NCI-H460 (cell line): ENCODE results near the gene HPCA. TPM values are rescaled to one million over a fixed set of nuclear protein-coding genes. Genes with fewer than 3 reads are reported as not detected.
"Not testable (repeated sequence)": the region's sequence is repeated elsewhere in the genome, so short reads cannot be mapped to it uniquely, and the experiment has no call there.

Experiments used
- DNase-seq: peaks from one replicate; pipeline ENCODE4 v3.0.0-alpha.2; 2016; ENCODE audit warnings: low read depth; ENCODE audit errors: extremely low read depth
- total RNA-seq: library from RNA; depleted of rRNA; stranded (reverse); fragments of >200 nt; shearing (Covaris generic); gene quantifications from 2 replicates; pipeline ENCODE4 v1.2.3, GENCODE V29; 2014

Gene HPCA
- total RNA-seq, 1 experiment from 2014 or later: not detected

- DNase-seq: no peak
These were observed 14.9 kb downstream of the HPCA start, which contains the start of gene TMEM54 for GRCh38 chr1:32900956-32901822. TMEM54 (minus strand) TSS chr1:32901389; CDS start chr1:32901238, 151 bp downstream.

- no peak for DNase-seq
These were observed 15.7 kb downstream of the HPCA start for GRCh38 chr1:32901823-32902534.

- no peak for DNase-seq
These were observed 16.2 kb downstream of the HPCA start for GRCh38 chr1:32902535-32902920.

GRCh38 chr1:32903991-32904785 lies 17.9 kb downstream of the HPCA start:
- DNase-seq: no peak

- no peak for DNase-seq
These were observed 18.5 kb downstream of the HPCA start for GRCh38 chr1:32904797-32905196.

GRCh38 chr1:32905588-32905987 lies 19.3 kb downstream of the HPCA start:
- not testable (repeated sequence) for DNase-seq

GRCh38 chr1:32906654-32907053 lies 20.4 kb downstream of the HPCA start:
- no peak for DNase-seq

GRCh38 chr1:32907435-32907834 lies 21.1 kb downstream of the HPCA start:
- no peak for DNase-seq

- DNase-seq: no peak
These were observed 24.0 kb downstream of the HPCA start for GRCh38 chr1:32910319-32910718.

- no peak for DNase-seq
These were observed 29.7 kb downstream of the HPCA start for GRCh38 chr1:32915766-32916706.

- no peak for DNase-seq
These were observed 31.2 kb downstream of the HPCA start for GRCh38 chr1:32917521-32917920.

GRCh38 chr1:32918179-32918578 lies 31.9 kb downstream of the HPCA start:
- DNase-seq: no peak

GRCh38 chr1:32919811-32920733 lies 33.8 kb downstream of the HPCA start:
- DNase-seq: no peak

- DNase-seq: no peak
These were observed 34.5 kb downstream of the HPCA start for GRCh38 chr1:32920833-32921232.

GRCh38 chr1:32924881-32925344 lies 38.6 kb downstream of the HPCA start:
- DNase-seq: no peak

- no peak for DNase-seq
These were observed 39.3 kb downstream of the HPCA start for GRCh38 chr1:32925403-32926162.

GRCh38 chr1:32926562-32926961 lies 40.3 kb downstream of the HPCA start:
- DNase-seq: no peak

GRCh38 chr1:32927441-32927840 lies 41.1 kb downstream of the HPCA start:
- no peak for DNase-seq
